ENCODE data around the gene ABLIM3. TPM values are rescaled to one million over a fixed set of nuclear protein-coding genes. Genes with fewer than 3 reads are reported as not detected.

The ABLIM3 gene
- total RNA-seq, 1 experiment from 2014 or later: 14.3 TPM

GRCh38 chr5:149118463-149118862 lies 22.8 kb upstream of the ABLIM3 start (continued):
- TF ChIP-seq REST (IDR thresholded peaks at IDR 0.05; ENCODE audit: low read depth) (no peak), FOSL1 (IDR thresholded peaks at IDR 0.05; ENCODE audit: low read depth) (peak; percentile 55), TCF7L2 (IDR thresholded peaks at IDR 0.05; ENCODE audit: borderline replicate concordance, extremely low read depth, insufficient read depth, insufficient read length) (no peak), SP1 (IDR thresholded peaks at IDR 0.05; ENCODE audit: low read depth) (peak; percentile 33), MAX (IDR thresholded peaks at IDR 0.05) (no peak), ELF1 (IDR thresholded peaks at IDR 0.05; ENCODE audit: borderline replicate concordance, low read depth) (no peak), CBX3 (IDR thresholded peaks at IDR 0.05; ENCODE audit: low read depth) (peak; percentile 42; the same call in 1 of the 2 replicates), CTCF (IDR thresholded peaks at IDR 0.05 in 2 of 3, conservative IDR thresholded peaks at IDR 0.05 in 1 of 3; ENCODE audit: borderline replicate concordance in 1 of 3, insufficient read depth in 1 of 3, low read depth in 2 of 3, low read length in 2 of 3) (no peak), POLR2AphosphoS5 (IDR thresholded peaks at IDR 0.05; ENCODE audit: low read depth, low read length) (no peak)

GRCh38 chr5:149121145-149121544 lies 20.1 kb upstream of the ABLIM3 start:
- Histone ChIP-seq H3K27me3 (ENCODE audit: insufficient read depth, low read length) (no peaks in the 10 kb centered on the region), H3K27ac (ENCODE audit: low read depth, low read length) (no peak overlapping the region), H3K9me3 (ENCODE audit: control insufficient read depth in 1 of 2, insufficient read depth in 1 of 2, low read depth in 1 of 2, low read length in 2 of 2) (no peaks in the 10 kb centered on the region), H4K20me1 (ENCODE audit: insufficient read depth) (no peaks in the 10 kb centered on the region), H3K9ac (ENCODE audit: low read length) (no peak overlapping the region), H3K9me2 (ENCODE audit: insufficient read depth) (no peaks in the 10 kb centered on the region), H3K79me2 (ENCODE audit: insufficient read depth, low read length) (no peaks in the 10 kb centered on the region), H3K4me1 (ENCODE audit: control insufficient read depth in 1 of 2, insufficient read depth in 2 of 2, low read length in 2 of 2) (peaks cover 5 to 25% of the 10 kb centered on the region in 2 experiments; a peak in 3 of 4 replicates), H2AFZ (ENCODE audit: low read depth, low read length, poor library complexity, severe bottlenecking) (no peak overlapping the region), H3K4me2 (ENCODE audit: low read length) (no peak overlapping the region), H3K36me3 (ENCODE audit: control insufficient read depth in 1 of 2, insufficient read depth in 2 of 2, low read length in 2 of 2) (no peaks in the 10 kb centered on the region), H3K4me3 (replicated peaks in 1 of 2; ENCODE audit: low read depth in 1 of 2, low read length in 2 of 2) (no peak overlapping the region)
- intact Hi-C loops (cut with micrococcal nuclease): no loop called here
- ChIA-PET RAD21 (ENCODE audit: low non-redundant PET in 1 of 2, low total read pairs in 2 of 2, uncharacterized antibody in 2 of 2, unreplicated experiment in 2 of 2) (no interaction called here), POLR2A (no interaction called here), CTCF (no interaction called here)
- ATAC-seq (no peak), DNase-seq (ENCODE audit: low read depth, low spot score) (no peak)
- BruUV-seq (replicated peaks): no TSS peak
- no peak for TF ChIP-seq EZH2 (IDR thresholded peaks at IDR 0.05)
- TF ChIP-seq SIN3A (IDR thresholded peaks at IDR 0.05; ENCODE audit: low read depth): no peak
- no peak for TF ChIP-seq TCF7L2 (IDR thresholded peaks at IDR 0.05; ENCODE audit: borderline replicate concordance, extremely low read depth, insufficient read depth, insufficient read length)
- no peak for TF ChIP-seq RAD21 (IDR thresholded peaks at IDR 0.05; ENCODE audit: low read depth)
- TF ChIP-seq ZNF274 (IDR thresholded peaks at IDR 0.05; ENCODE audit: low read depth, low read length): no peak
- TF ChIP-seq CEBPB (IDR thresholded peaks at IDR 0.05; ENCODE audit: low read depth): no peak
- no peak for TF ChIP-seq POLR2AphosphoS5 (IDR thresholded peaks at IDR 0.05; ENCODE audit: low read depth, low read length)

All from HCT116 (cell line).